HG03460 (cell line): ENCODE data around the gene DLX3.

Experiments
- ATAC-seq: cut with Tn5 transposase; IDR thresholded peaks from one replicate; pipeline ENCODE4 v1.9.1; 2021; ENCODE audit not compliant: unreplicated experiment

Gene DLX3

GRCh38 chr17:49973271-49973615 is 21.8 kb downstream of the DLX3 start:
- no peak for ATAC-seq

GRCh38 chr17:49972486-49973270 is 22.3 kb downstream of the DLX3 start:
- no peak for ATAC-seq

- no peak for ATAC-seq
These were observed 23.1 kb downstream of the DLX3 start for GRCh38 chr17:49971848-49972485.

GRCh38 chr17:49971199-49971847 is 23.7 kb downstream of the DLX3 start:
- no peak for ATAC-seq

GRCh38 chr17:49970498-49970897 is 24.5 kb downstream of the DLX3 start:
- ATAC-seq = no peak

GRCh38 chr17:49969795-49970389 is 25.1 kb downstream of the DLX3 start:
- no peak for ATAC-seq

- ATAC-seq = no peak
These were observed 25.8 kb downstream of the DLX3 start, which contains the start of gene DLX4 for GRCh38 chr17:49969134-49969759. Gene DLX4, plus strand, starts transcription at chr17:49969190. Its CDS starts 279 bp downstream, at chr17:49969469.

- no peak for ATAC-seq
These were observed 26.5 kb downstream of the DLX3 start for GRCh38 chr17:49968405-49969133.

GRCh38 chr17:49967621-49968404 is 27.2 kb downstream of the DLX3 start:
- no peak for ATAC-seq

GRCh38 chr17:49967205-49967604 is 27.8 kb downstream of the DLX3 start:
- ATAC-seq = no peak

GRCh38 chr17:49966767-49967166 is 28.3 kb downstream of the DLX3 start:
- no peak for ATAC-seq

- no peak for ATAC-seq
These were observed 29.5 kb downstream of the DLX3 start for GRCh38 chr17:49965524-49965909.

- no peak for ATAC-seq
These were observed 30.1 kb downstream of the DLX3 start for GRCh38 chr17:49964769-49965523.

- no peak for ATAC-seq
These were observed 30.7 kb downstream of the DLX3 start for GRCh38 chr17:49964303-49964768.

GRCh38 chr17:49963626-49964302 is 31.3 kb downstream of the DLX3 start:
- no peak for ATAC-seq

- ATAC-seq = no peak
These were observed 31.8 kb downstream of the DLX3 start for GRCh38 chr17:49963309-49963625.

- ATAC-seq = no peak
These were observed 32.3 kb downstream of the DLX3 start for GRCh38 chr17:49962599-49963308.
